Activated CD4-positive, alpha-beta T cell treated with anti-CD3 and anti-CD28 coated beads, Interleukin-2, amount 50 U/mL, for 16 hours (primary cell): ENCODE results near the gene USP15.
A peak's percentile ranks its signal among the peaks of the same experiment; 100 is the strongest.

ENCODE experiments used
- DNase-seq: peaks from one replicate; pipeline ENCODE4 v3.0.0-alpha.2; 2020

Gene USP15

GRCh38 chr12:62259993-62260732 is at the start of gene USP15:
Gene USP15, plus strand, starts transcription at chr12:62260404. Its CDS starts 11 bp downstream, at chr12:62260415.
- DNase-seq = peak; percentile 97

- DNase-seq = peak; percentile 43
These were observed 49.8 kb upstream of the USP15 start for GRCh38 chr12:62210422-62210821.

- no peak for DNase-seq
These were observed 48.7 kb upstream of the USP15 start for GRCh38 chr12:62211510-62211909.

GRCh38 chr12:62214846-62215245 is 45.4 kb upstream of the USP15 start:
- DNase-seq = peak; percentile 18

- DNase-seq = no peak
These were observed 44.7 kb upstream of the USP15 start for GRCh38 chr12:62215506-62215905.

- DNase-seq = no peak
These were observed 42.6 kb upstream of the USP15 start for GRCh38 chr12:62217466-62218194.

GRCh38 chr12:62221107-62221506 is 39.1 kb upstream of the USP15 start:
- DNase-seq = no peak

GRCh38 chr12:62224601-62225000 is 35.6 kb upstream of the USP15 start:
- DNase-seq = no peak

GRCh38 chr12:62227091-62227490 is 33.1 kb upstream of the USP15 start:
- no peak for DNase-seq

GRCh38 chr12:62230652-62231051 is 29.6 kb upstream of the USP15 start:
- DNase-seq = no peak

- no peak for DNase-seq
These were observed 28.0 kb upstream of the USP15 start for GRCh38 chr12:62232143-62232729.

- DNase-seq = no peak
These were observed 26.4 kb upstream of the USP15 start for GRCh38 chr12:62233805-62234204.

GRCh38 chr12:62239571-62239970 is 20.6 kb upstream of the USP15 start:
- DNase-seq = no peak

- no peak for DNase-seq
These were observed 12.7 kb upstream of the USP15 start for GRCh38 chr12:62247281-62248045.

- no peak for DNase-seq
These were observed 11.3 kb upstream of the USP15 start for GRCh38 chr12:62248873-62249272.

- no peak for DNase-seq
These were observed 10.8 kb upstream of the USP15 start for GRCh38 chr12:62249419-62249818.

- peak; percentile 73 for DNase-seq
These were observed 9.3 kb upstream of the USP15 start for GRCh38 chr12:62250671-62251608.

- DNase-seq = no peak
These were observed 8.6 kb upstream of the USP15 start for GRCh38 chr12:62251609-62251958.

- no peak for DNase-seq
These were observed 7.6 kb upstream of the USP15 start for GRCh38 chr12:62252576-62252975.

- DNase-seq = no peak
These were observed 5.2 kb upstream of the USP15 start for GRCh38 chr12:62254967-62255366.

GRCh38 chr12:62256408-62257096 is 3.7 kb upstream of the USP15 start:
- no peak for DNase-seq

GRCh38 chr12:62258231-62258630 is 2.0 kb upstream of the USP15 start:
- no peak for DNase-seq
